Cardiac fibroblast (primary cell): ENCODE data around the gene UGT1A5.

ENCODE experiments used
- DNase-seq, 2 donors: peaks; one replicate each; pipeline versions ENCODE4 v3.0.0 to v3.0.0-alpha.2; 2010; ENCODE audit warnings: low read depth in 2 of 2
- H3K4me3 ChIP-seq, 2 donors: replicated peaks in 1 of 2; 1 replicate in 1 of 2; 2 replicates in 1 of 2; pipeline ENCODE4 v1.5.1; 2011; ENCODE audit warnings: low read depth in 2 of 2, low read length in 2 of 2, mild to moderate bottlenecking in 2 of 2, moderate library complexity in 1 of 2
- CTCF ChIP-seq: IDR thresholded peaks from one replicate; pipeline ENCODE4 v1.5.1; 2011; ENCODE audit warnings: low read depth, mild to moderate bottlenecking, low read length, inconsistent platforms

UGT1A5 gene

GRCh38 chr2:233817361-233817911, 104.7 kb downstream of the UGT1A5 start:
- peak; percentile 23 to 40 for DNase-seq
- no peak overlapping the region for H3K4me3 ChIP-seq
- no peak for TF ChIP-seq CTCF

- H3K4me3 ChIP-seq: no peak overlapping the region
- TF ChIP-seq CTCF: no peak
- DNase-seq: no peak
Observed at GRCh38 chr2:233817995-233818638, 105.4 kb downstream of the UGT1A5 start.

GRCh38 chr2:233818639-233819621, 106.2 kb downstream of the UGT1A5 start:
- DNase-seq: no peak
- no peak overlapping the region for H3K4me3 ChIP-seq
- TF ChIP-seq CTCF: no peak

- no peak for TF ChIP-seq CTCF
- no peak overlapping the region for H3K4me3 ChIP-seq
- DNase-seq: no peak
Observed at GRCh38 chr2:233819884-233820773, 107.4 kb downstream of the UGT1A5 start.

- no peak overlapping the region for H3K4me3 ChIP-seq
- TF ChIP-seq CTCF: no peak
- no peak for DNase-seq
Observed at GRCh38 chr2:233820774-233821105, 108.0 kb downstream of the UGT1A5 start.

GRCh38 chr2:233821196-233821595, 108.5 kb downstream of the UGT1A5 start:
- H3K4me3 ChIP-seq: no peak overlapping the region
- no peak for TF ChIP-seq CTCF
- DNase-seq: no peak
